Endodermal cell (in vitro differentiated cells): ENCODE measurements around the gene C13orf46. TPM values are rescaled to one million over a fixed set of nuclear protein-coding genes. Genes with fewer than 3 reads are reported as not detected.

Experiments
- DNase-seq: peaks from one replicate; pipeline ENCODE4 v3.0.0-alpha.2; 2017
- H3K27ac ChIP-seq: 2 replicates; pipeline ENCODE4 v1.5.1; 2013; ENCODE audit warnings: mild to moderate bottlenecking, low read depth, low read length, moderate library complexity
- H3K27me3 ChIP-seq: 2 replicates; pipeline ENCODE4 v1.6.1; 2013; ENCODE audit warnings: mild to moderate bottlenecking, low read length, moderate library complexity; ENCODE audit not compliant: insufficient read depth, control insufficient read depth, poor library complexity, severe bottlenecking
- H3K36me3 ChIP-seq: 2 replicates; pipeline ENCODE4 v1.7.0; 2013; ENCODE audit warnings: mild to moderate bottlenecking, low read length, moderate library complexity; ENCODE audit not compliant: control insufficient read depth, insufficient read depth
- H3K4me1 ChIP-seq: one replicate; pipeline ENCODE4 v1.7.0; 2013; ENCODE audit warnings: low read length; ENCODE audit not compliant: control insufficient read depth, insufficient read depth
- H3K4me3 ChIP-seq: 2 replicates; pipeline ENCODE4 v1.5.1; 2013; ENCODE audit warnings: mild to moderate bottlenecking, low read length, moderate library complexity
- H3K9ac ChIP-seq: 2 replicates; pipeline ENCODE4 v1.6.1; 2013; ENCODE audit warnings: mild to moderate bottlenecking, low read length, moderate library complexity; ENCODE audit not compliant: poor library complexity, severe bottlenecking; ENCODE audit errors: extremely low read depth
- H3K9me3 ChIP-seq: 2 replicates; pipeline ENCODE4 v1.6.1; 2013; ENCODE audit warnings: mild to moderate bottlenecking, low read length, moderate library complexity; ENCODE audit not compliant: control insufficient read depth
- H3K27ac Mint-ChIP-seq: 2 replicates; pipeline ENCODE4 v1.8.0; 2020; ENCODE audit warnings: mixed read lengths
- H3K27me3 Mint-ChIP-seq: 2 replicates; pipeline ENCODE4 v1.8.0; 2021; ENCODE audit warnings: mild to moderate bottlenecking, mixed read lengths; ENCODE audit not compliant: insufficient read depth
- H3K36me3 Mint-ChIP-seq: 2 replicates; pipeline ENCODE4 v1.8.0; 2020; ENCODE audit warnings: low read depth, mixed read lengths
- H3K4me1 Mint-ChIP-seq: 2 replicates; pipeline ENCODE4 v1.8.0; 2020; ENCODE audit warnings: mixed read lengths
- H3K4me3 Mint-ChIP-seq: 2 replicates; pipeline ENCODE4 v1.8.0; 2020; ENCODE audit warnings: mild to moderate bottlenecking, moderate library complexity, mixed read lengths
- H3K9me3 Mint-ChIP-seq: 2 replicates; pipeline ENCODE4 v1.8.0; 2020; ENCODE audit warnings: mild to moderate bottlenecking, mixed read lengths
- WGBS, 2 experiments: methylation state at CpG; one replicate each; pipeline versions ENCODE4 v1.1.5 to v1.1.7; 2013; ENCODE audit warnings: missing lambda C conversion rate in 2 of 2, mixed read lengths in 1 of 2; ENCODE audit not compliant: insufficient coverage in 1 of 2, insufficient read length in 1 of 2; 5-methylcytosine and 5-hydroxymethylcytosine counted together
- total RNA-seq, 2 donors: library from RNA; stranded (reverse); fragmentation: NEBNext Ultra II Directional in 1 of 2; extraction: Animal tissue kit (Norgen Biotek cat#: 25700) in 1 of 2; gene quantifications; 2 replicates in 1 of 2; 3 replicates in 1 of 2; pipeline ENCODE4 v1.2.1, GENCODE V29; 2021
- TF ChIP-seq, protein P1 (sequence below): fragments of 200-600 bp; sonication (generic); conservative IDR thresholded peaks from 2 replicates; pipeline ENCODE4 v1.5.0; 2021; ENCODE audit warnings: antibody characterized with exemption, mild to moderate bottlenecking

The C13orf46 gene
- total RNA-seq, 2 donors from 2014 or later, result 0.20 to 0.27 TPM

- WGBS, 2 experiments, result 93 to 94% methylated on average over 8 to 11 of the region's 11 CpGs
- no peak for DNase-seq
- Histone ChIP-seq H3K9ac (no peak overlapping the region), H3K27me3 (no peaks in the 10 kb centered on the region), H3K27ac (no peak overlapping the region), H3K4me1 (no peaks in the 10 kb centered on the region), H3K4me3 (no peak overlapping the region), H3K36me3 (peaks cover 5% of the 10 kb centered on the region), H3K9me3 (no peaks in the 10 kb centered on the region)
- Mint-ChIP-seq H3K36me3 (peaks cover 39% of the 10 kb centered on the region), H3K27me3 (no peaks in the 10 kb centered on the region), H3K9me3 (peaks cover 4% of the 10 kb centered on the region), H3K27ac (no peak overlapping the region), H3K4me3 (no peak overlapping the region), H3K4me1 (no peaks in the 10 kb centered on the region)
- TF ChIP-seq, protein P1, sequence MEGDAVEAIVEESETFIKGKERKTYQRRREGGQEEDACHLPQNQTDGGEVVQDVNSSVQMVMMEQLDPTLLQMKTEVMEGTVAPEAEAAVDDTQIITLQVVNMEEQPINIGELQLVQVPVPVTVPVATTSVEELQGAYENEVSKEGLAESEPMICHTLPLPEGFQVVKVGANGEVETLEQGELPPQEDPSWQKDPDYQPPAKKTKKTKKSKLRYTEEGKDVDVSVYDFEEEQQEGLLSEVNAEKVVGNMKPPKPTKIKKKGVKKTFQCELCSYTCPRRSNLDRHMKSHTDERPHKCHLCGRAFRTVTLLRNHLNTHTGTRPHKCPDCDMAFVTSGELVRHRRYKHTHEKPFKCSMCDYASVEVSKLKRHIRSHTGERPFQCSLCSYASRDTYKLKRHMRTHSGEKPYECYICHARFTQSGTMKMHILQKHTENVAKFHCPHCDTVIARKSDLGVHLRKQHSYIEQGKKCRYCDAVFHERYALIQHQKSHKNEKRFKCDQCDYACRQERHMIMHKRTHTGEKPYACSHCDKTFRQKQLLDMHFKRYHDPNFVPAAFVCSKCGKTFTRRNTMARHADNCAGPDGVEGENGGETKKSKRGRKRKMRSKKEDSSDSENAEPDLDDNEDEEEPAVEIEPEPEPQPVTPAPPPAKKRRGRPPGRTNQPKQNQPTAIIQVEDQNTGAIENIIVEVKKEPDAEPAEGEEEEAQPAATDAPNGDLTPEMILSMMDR, result no peak
These were observed 17.9 kb upstream of the C13orf46 start for GRCh38 chr13:113991676-113992179.

DNA sequence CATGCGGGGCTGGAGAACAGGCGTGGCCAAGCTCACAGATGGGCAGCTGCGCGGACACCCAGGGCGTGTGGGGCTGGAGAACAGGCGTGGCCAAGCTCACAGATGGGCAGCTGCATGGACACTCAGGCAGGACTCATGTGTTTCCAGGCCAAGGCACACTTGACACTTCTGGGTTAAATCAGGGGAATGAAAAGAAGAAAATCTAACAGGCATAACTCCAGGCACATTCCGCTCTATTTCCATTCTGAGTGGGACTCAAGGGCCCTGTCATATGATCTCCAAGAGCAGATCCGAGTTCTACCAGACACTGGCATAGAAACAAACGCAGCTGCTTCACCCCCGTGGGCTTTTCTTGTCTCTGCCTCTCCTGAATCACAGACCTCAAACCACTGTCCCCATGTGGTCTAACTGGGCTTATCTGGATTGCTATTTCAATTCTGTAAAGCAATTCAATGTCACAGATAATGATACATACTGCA is 17.4 kb upstream of the C13orf46 start:
- WGBS, 2 experiments, result 90 to 96% methylated on average over 9 to 10 of the region's 10 CpGs
- H3K9me3 Mint-ChIP-seq, result peaks cover 4% of the 10 kb centered on the region
- Histone ChIP-seq H3K27me3 (no peaks in the 10 kb centered on the region), H3K4me1 (no peaks in the 10 kb centered on the region), H3K27ac (no peak overlapping the region), H3K9me3 (no peaks in the 10 kb centered on the region), H3K9ac (no peak overlapping the region), H3K36me3 (peaks cover 5% of the 10 kb centered on the region), H3K4me3 (no peak overlapping the region)
- no peaks in the 10 kb centered on the region for H3K4me1 Mint-ChIP-seq
- no peak overlapping the region for H3K4me3 Mint-ChIP-seq
- H3K27ac Mint-ChIP-seq, result no peak overlapping the region
- H3K36me3 Mint-ChIP-seq, result peaks cover 39% of the 10 kb centered on the region
- TF ChIP-seq, protein P1, result no peak
- no peaks in the 10 kb centered on the region for H3K27me3 Mint-ChIP-seq
- DNase-seq, result no peak

GRCh38 chr13:113990321-113990837 is 16.5 kb upstream of the C13orf46 start:
- TF ChIP-seq, protein P1, result no peak
- H3K27me3 ChIP-seq, result no peaks in the 10 kb centered on the region
- H3K4me1 ChIP-seq, result no peaks in the 10 kb centered on the region
- 95 to 100% methylated on average over 5 to 9 of the region's 9 CpGs for WGBS, 2 experiments
- Mint-ChIP-seq H3K27ac (no peak overlapping the region), H3K36me3 (peaks cover 39% of the 10 kb centered on the region), H3K4me1 (no peaks in the 10 kb centered on the region), H3K4me3 (no peak overlapping the region), H3K27me3 (no peaks in the 10 kb centered on the region), H3K9me3 (peaks cover 4% of the 10 kb centered on the region)
- H3K36me3 ChIP-seq, result peaks cover 5% of the 10 kb centered on the region
- H3K9me3 ChIP-seq, result no peaks in the 10 kb centered on the region
- H3K27ac ChIP-seq, result no peak overlapping the region
- no peak for DNase-seq
- no peak overlapping the region for H3K4me3 ChIP-seq
- no peak overlapping the region for H3K9ac ChIP-seq
